ENCODE results near the gene LUC7L2.

The LUC7L2 gene

DNA sequence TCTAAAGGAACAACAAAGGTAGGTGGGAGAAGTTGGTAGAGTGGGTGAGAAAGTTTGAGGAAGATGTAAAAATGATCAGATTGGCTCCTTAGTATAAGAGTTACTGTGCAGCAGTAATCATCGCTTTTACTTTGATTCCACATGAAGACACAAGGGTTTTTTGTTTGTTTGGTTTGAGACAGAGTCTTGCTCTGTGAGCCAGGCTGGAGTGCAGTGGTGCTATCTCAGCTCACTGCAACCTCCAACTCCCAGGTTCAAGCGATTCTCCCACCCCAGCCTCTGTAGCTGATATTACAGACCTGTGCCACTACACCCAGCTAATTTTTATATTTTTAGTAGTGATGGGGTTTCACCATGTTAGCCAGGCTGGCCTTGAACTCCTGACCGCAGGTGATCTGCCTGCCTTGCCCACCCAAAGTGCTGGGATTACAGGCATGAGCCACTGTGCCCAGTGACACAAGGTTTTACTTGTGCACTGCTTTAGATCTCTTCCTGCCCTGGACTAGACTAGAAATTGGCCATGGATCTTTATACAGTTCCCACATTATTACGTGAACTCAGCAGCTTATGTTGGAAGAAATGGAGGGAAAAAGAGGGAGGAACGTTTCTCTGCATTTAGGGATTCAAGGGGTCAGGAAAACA, 10.7 kb downstream of the LUC7L2 start:
- Histone ChIP-seq H3K4me1 (no peaks in the 10 kb centered on the region), H3K4me3 (ENCODE audit: low read depth, low read length) (no peak overlapping the region), H3K36me3 (peaks cover 34% of the 10 kb centered on the region), H3K27me3 (no peaks in the 10 kb centered on the region), H3K9me3 (no peaks in the 10 kb centered on the region)
- TF ChIP-seq, protein P1, sequence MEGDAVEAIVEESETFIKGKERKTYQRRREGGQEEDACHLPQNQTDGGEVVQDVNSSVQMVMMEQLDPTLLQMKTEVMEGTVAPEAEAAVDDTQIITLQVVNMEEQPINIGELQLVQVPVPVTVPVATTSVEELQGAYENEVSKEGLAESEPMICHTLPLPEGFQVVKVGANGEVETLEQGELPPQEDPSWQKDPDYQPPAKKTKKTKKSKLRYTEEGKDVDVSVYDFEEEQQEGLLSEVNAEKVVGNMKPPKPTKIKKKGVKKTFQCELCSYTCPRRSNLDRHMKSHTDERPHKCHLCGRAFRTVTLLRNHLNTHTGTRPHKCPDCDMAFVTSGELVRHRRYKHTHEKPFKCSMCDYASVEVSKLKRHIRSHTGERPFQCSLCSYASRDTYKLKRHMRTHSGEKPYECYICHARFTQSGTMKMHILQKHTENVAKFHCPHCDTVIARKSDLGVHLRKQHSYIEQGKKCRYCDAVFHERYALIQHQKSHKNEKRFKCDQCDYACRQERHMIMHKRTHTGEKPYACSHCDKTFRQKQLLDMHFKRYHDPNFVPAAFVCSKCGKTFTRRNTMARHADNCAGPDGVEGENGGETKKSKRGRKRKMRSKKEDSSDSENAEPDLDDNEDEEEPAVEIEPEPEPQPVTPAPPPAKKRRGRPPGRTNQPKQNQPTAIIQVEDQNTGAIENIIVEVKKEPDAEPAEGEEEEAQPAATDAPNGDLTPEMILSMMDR (IDR thresholded peaks at IDR 0.05; ENCODE audit: low read depth, low read length), result no peak
- DNase-seq, result no peak

GRCh38 chr7:139370943-139371313, 11.2 kb downstream of the LUC7L2 start:
- H3K9me3 ChIP-seq, result no peaks in the 10 kb centered on the region
- peaks cover 33% of the 10 kb centered on the region for H3K36me3 ChIP-seq
- H3K27me3 ChIP-seq, result no peaks in the 10 kb centered on the region
- TF ChIP-seq, protein P1 (IDR thresholded peaks at IDR 0.05; ENCODE audit: low read depth, low read length), result no peak
- H3K4me1 ChIP-seq, result no peaks in the 10 kb centered on the region
- no peak overlapping the region for H3K4me3 ChIP-seq (ENCODE audit: low read depth, low read length)
- no peak for DNase-seq

DNA sequence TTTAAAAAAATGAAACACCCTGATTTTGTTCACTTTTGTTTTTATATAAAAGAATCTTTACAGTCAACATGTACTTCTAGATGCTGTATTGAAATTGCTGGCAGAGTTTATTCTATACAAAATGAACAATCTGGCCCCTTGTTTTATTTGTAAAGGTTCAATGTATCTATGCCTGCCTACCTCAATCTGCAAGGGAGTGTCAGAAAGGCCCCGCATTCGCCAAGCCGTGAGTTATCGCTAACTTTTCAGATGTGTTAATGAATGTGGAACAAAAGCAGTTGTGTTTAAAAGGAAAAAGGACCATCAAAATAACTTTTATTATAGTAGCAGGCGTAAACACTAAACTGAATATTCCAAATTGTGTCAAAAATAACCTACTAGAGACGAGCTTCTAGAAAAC, 14.6 kb downstream of the LUC7L2 start:
- DNase-seq, result no peak
- H3K36me3 ChIP-seq, result peaks cover 48% of the 10 kb centered on the region
- H3K4me3 ChIP-seq (ENCODE audit: low read depth, low read length), result no peak overlapping the region
- no peaks in the 10 kb centered on the region for H3K27me3 ChIP-seq
- H3K9me3 ChIP-seq, result no peaks in the 10 kb centered on the region
- TF ChIP-seq, protein P1 (IDR thresholded peaks at IDR 0.05; ENCODE audit: low read depth, low read length), result no peak
- H3K4me1 ChIP-seq, result no peaks in the 10 kb centered on the region

GRCh38 chr7:139382439-139382838, 22.7 kb downstream of the LUC7L2 start:
- peaks cover 71% of the 10 kb centered on the region for H3K36me3 ChIP-seq
- DNase-seq, result no peak
- TF ChIP-seq, protein P1 (IDR thresholded peaks at IDR 0.05; ENCODE audit: low read depth, low read length), result no peak

GRCh38 chr7:139384611-139385010, 24.9 kb downstream of the LUC7L2 start:
- no peaks in the 10 kb centered on the region for H3K4me1 ChIP-seq
- no peak for DNase-seq
- peaks cover 69% of the 10 kb centered on the region for H3K36me3 ChIP-seq
- TF ChIP-seq, protein P1 (IDR thresholded peaks at IDR 0.05; ENCODE audit: low read depth, low read length), result no peak
- H3K27me3 ChIP-seq, result no peaks in the 10 kb centered on the region
- H3K4me3 ChIP-seq (ENCODE audit: low read depth, low read length), result no peak overlapping the region
- no peaks in the 10 kb centered on the region for H3K9me3 ChIP-seq

More at GRCh38 chr7:139382439-139382838, 22.7 kb downstream of the LUC7L2 start:
- no peaks in the 10 kb centered on the region for H3K9me3 ChIP-seq
- no peaks in the 10 kb centered on the region for H3K27me3 ChIP-seq
- no peak overlapping the region for H3K4me3 ChIP-seq (ENCODE audit: low read depth, low read length)
- no peaks in the 10 kb centered on the region for H3K4me1 ChIP-seq

GRCh38 chr7:139387594-139387993, 27.9 kb downstream of the LUC7L2 start:
- H3K36me3 ChIP-seq, result peaks cover 70% of the 10 kb centered on the region
- no peaks in the 10 kb centered on the region for H3K4me1 ChIP-seq
- no peak overlapping the region for H3K4me3 ChIP-seq (ENCODE audit: low read depth, low read length)
- H3K9me3 ChIP-seq, result no peaks in the 10 kb centered on the region
- DNase-seq, result no peak
- TF ChIP-seq, protein P1 (IDR thresholded peaks at IDR 0.05; ENCODE audit: low read depth, low read length), result no peak
- no peaks in the 10 kb centered on the region for H3K27me3 ChIP-seq

All from BE2C (cell line).